Lung (tissue), 12 donors: Measurements from ENCODE around the gene OR6K3. TPM values are rescaled to one million over a fixed set of nuclear protein-coding genes. Genes with fewer than 3 reads are reported as not detected.

Experiments
- ATAC-seq: fragments of 200-7000 bp; cut with Tn5 transposase; one replicate; pipeline ENCODE4 v1.9.1; 2020; ENCODE audit warnings: moderate number of reproducible peaks; ENCODE audit not compliant: insufficient read depth, low FRiP score
- DNase-seq, 3 donors: peaks; one replicate each; pipeline ENCODE4 v3.0.0-alpha.2; 2013 to 2017
- H3K27ac ChIP-seq, 2 donors: one replicate each; pipeline ENCODE4 v1.5.1; 2013; ENCODE audit warnings: mild to moderate bottlenecking in 2 of 2, moderate library complexity in 2 of 2, control low read depth in 1 of 2, inconsistent platforms in 1 of 2, low read depth in 1 of 2, low read length in 1 of 2
- H3K27me3 ChIP-seq, 3 donors: one replicate each; pipeline ENCODE4 v1.5.1; 2013; ENCODE audit warnings: low read length in 2 of 3; ENCODE audit not compliant: control insufficient read depth in 3 of 3, insufficient read depth in 3 of 3
- H3K36me3 ChIP-seq, 4 donors: one replicate each; pipeline ENCODE4 v1.5.1; 2013; ENCODE audit warnings: low read length in 4 of 4, mild to moderate bottlenecking in 1 of 4, moderate library complexity in 1 of 4; ENCODE audit not compliant: control insufficient read depth in 4 of 4, insufficient read depth in 4 of 4
- H3K4me1 ChIP-seq, 5 donors: one replicate each; pipeline ENCODE4 v1.5.1; 2013; ENCODE audit warnings: low read length in 5 of 5, mild to moderate bottlenecking in 2 of 5, moderate library complexity in 1 of 5; ENCODE audit not compliant: control insufficient read depth in 5 of 5, insufficient read depth in 5 of 5
- H3K4me3 ChIP-seq: one replicate; pipeline ENCODE4 v1.5.1; 2013; ENCODE audit warnings: mild to moderate bottlenecking, control low read depth, moderate library complexity
- H3K9ac ChIP-seq, 2 donors: one replicate each; pipeline ENCODE4 v1.5.1; 2013; ENCODE audit warnings: low read length in 2 of 2, control low read depth in 1 of 2; ENCODE audit not compliant: insufficient read depth in 1 of 2
- H3K9me3 ChIP-seq, 4 donors: one replicate each; pipeline ENCODE4 v1.5.1; 2013; ENCODE audit warnings: low read length in 3 of 4, mild to moderate bottlenecking in 1 of 4, moderate library complexity in 1 of 4; ENCODE audit not compliant: control insufficient read depth in 4 of 4, insufficient read depth in 3 of 4
- WGBS, 2 donors: extraction: QIAGEN DNeasy Blood & Tissue Kit; methylation state at CpG; one replicate each; pipeline ENCODE4 v1.1.7; 2013; 5-methylcytosine and 5-hydroxymethylcytosine counted together
- polyA plus RNA-seq, 2 donors: library from polyadenylated mRNA; stranded (reverse); fragments of 200-250 nt; gene quantifications; one replicate each; pipeline ENCODE4 v1.2.1, GENCODE V29; 2013
- total RNA-seq, 2 donors: library from RNA; depleted of rRNA in 1 of 2; stranded (reverse); fragments of >200 nt in 1 of 2; gene quantifications; one replicate each; pipeline ENCODE4 v1.2.1, GENCODE V29; 2014 to 2021
- TF ChIP-seq, protein P1 (sequence below): IDR thresholded peaks from 2 replicates; pipeline ENCODE4 v1.5.1; 2012; ENCODE audit warnings: mild to moderate bottlenecking; ENCODE audit errors: control extremely low read depth, extremely low read depth
- donor health status: control.
- donor health status: control.
- donor health status: Bipolar disorder and iron deficiency.
- donor health status: healthy.
- donor health status: DM: yes; HTN: yes; CAD: no.

The OR6K3 gene
- total and polyA plus RNA-seq, 4 donors: 0.06 to 0.12 (median 0.09) TPM; not detected in 1

DNA sequence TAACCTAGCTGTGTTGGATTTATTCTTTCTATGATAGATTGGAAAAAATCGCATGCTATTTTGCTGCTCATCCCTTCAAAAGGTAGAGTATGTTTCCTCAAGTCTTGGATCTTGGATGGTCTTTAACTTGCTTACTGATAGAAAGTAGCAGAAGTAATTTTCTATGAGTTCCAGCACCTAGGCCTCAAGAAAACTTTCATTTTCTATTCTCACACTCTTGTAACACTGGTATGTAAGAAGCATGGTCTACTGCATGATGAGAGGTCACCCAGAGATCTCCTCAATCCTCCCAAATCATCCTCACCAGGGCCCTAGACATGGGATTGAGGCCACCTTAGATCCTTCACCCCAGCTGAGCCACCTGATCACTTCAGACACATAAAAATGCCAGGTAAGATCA is 41.2 kb downstream of the OR6K3 start:
- no peak for DNase-seq
- WGBS, 2 donors: 94 to 100% methylated on average over 1 of the region's 1 CpG
- H3K27me3 ChIP-seq: no peaks in the 10 kb centered on the region
- no peaks in the 10 kb centered on the region for H3K4me1 ChIP-seq
- no peaks in the 10 kb centered on the region for H3K9me3 ChIP-seq
- no peak for ATAC-seq
- TF ChIP-seq, protein P1, sequence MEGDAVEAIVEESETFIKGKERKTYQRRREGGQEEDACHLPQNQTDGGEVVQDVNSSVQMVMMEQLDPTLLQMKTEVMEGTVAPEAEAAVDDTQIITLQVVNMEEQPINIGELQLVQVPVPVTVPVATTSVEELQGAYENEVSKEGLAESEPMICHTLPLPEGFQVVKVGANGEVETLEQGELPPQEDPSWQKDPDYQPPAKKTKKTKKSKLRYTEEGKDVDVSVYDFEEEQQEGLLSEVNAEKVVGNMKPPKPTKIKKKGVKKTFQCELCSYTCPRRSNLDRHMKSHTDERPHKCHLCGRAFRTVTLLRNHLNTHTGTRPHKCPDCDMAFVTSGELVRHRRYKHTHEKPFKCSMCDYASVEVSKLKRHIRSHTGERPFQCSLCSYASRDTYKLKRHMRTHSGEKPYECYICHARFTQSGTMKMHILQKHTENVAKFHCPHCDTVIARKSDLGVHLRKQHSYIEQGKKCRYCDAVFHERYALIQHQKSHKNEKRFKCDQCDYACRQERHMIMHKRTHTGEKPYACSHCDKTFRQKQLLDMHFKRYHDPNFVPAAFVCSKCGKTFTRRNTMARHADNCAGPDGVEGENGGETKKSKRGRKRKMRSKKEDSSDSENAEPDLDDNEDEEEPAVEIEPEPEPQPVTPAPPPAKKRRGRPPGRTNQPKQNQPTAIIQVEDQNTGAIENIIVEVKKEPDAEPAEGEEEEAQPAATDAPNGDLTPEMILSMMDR: no peak
- no peak overlapping the region for H3K4me3 ChIP-seq
- H3K9ac ChIP-seq: no peak overlapping the region
- H3K36me3 ChIP-seq: no peaks in the 10 kb centered on the region
- no peak overlapping the region for H3K27ac ChIP-seq

- no peaks in the 10 kb centered on the region for H3K4me1 ChIP-seq
- no peak for DNase-seq
- H3K36me3 ChIP-seq: no peaks in the 10 kb centered on the region
- no peak overlapping the region for H3K27ac ChIP-seq
- WGBS, 2 donors: 60 to 77% methylated on average over 4 of the region's 4 CpGs
- H3K27me3 ChIP-seq: no peaks in the 10 kb centered on the region
- no peak for ATAC-seq
- H3K4me3 ChIP-seq: no peak overlapping the region
- no peak overlapping the region for H3K9ac ChIP-seq
- TF ChIP-seq, protein P1: no peak
- H3K9me3 ChIP-seq: no peaks in the 10 kb centered on the region
Measured at GRCh38 chr1:158675563-158676323, 44.8 kb downstream of the OR6K3 start.

- Histone ChIP-seq H3K9me3 (peaks cover 0 to 2% (median 0%) of the 10 kb centered on the region in 4 donors), H3K27ac (no peak overlapping the region), H3K4me3 (no peak overlapping the region), H3K36me3 (no peaks in the 10 kb centered on the region), H3K4me1 (no peaks in the 10 kb centered on the region), H3K27me3 (no peaks in the 10 kb centered on the region), H3K9ac (no peak overlapping the region)
- no peak for ATAC-seq
- no peak for DNase-seq
- 91 to 97% methylated on average over 7 of the region's 7 CpGs for WGBS, 2 donors
- TF ChIP-seq, protein P1: no peak
Measured at GRCh38 chr1:158674302-158674701, 46.2 kb downstream of the OR6K3 start.

Other genes starting within 250 kb of the OR6K3 start
- not detected for gene OR10R2, start 248.5 kb downstream of the OR6K3 start, total RNA-seq
- not detected for gene OR10R2, start 248.5 kb downstream of the OR6K3 start, polyA plus RNA-seq
- not detected for gene OR6Y1, start 166.3 kb downstream of the OR6K3 start, total RNA-seq
- gene OR6Y1, start 166.3 kb downstream of the OR6K3 start, polyA plus RNA-seq: not detected
- not detected for gene OR6P1, start 150.1 kb downstream of the OR6K3 start, total RNA-seq
- not detected for gene OR6P1, start 150.1 kb downstream of the OR6K3 start, polyA plus RNA-seq
- not detected for gene OR10X1, start 140.8 kb downstream of the OR6K3 start, total RNA-seq
- not detected for gene OR10X1, start 140.8 kb downstream of the OR6K3 start, polyA plus RNA-seq
- not detected for gene OR10Z1, start 115.5 kb downstream of the OR6K3 start, total RNA-seq
- gene OR10Z1, start 115.5 kb downstream of the OR6K3 start, polyA plus RNA-seq: not detected
- gene SPTA1, start 34.0 kb downstream of the OR6K3 start, total RNA-seq: 10 to 100 TPM in 1 of 2 donors, under 1 TPM in 1; 0.31 to 21.1 TPM
- gene SPTA1, start 34.0 kb downstream of the OR6K3 start, polyA plus RNA-seq: under 1 TPM; 0.02 to 0.17 TPM
- gene OR6K2, start 20.1 kb downstream of the OR6K3 start, total RNA-seq: not detected
- gene OR6K2, start 20.1 kb downstream of the OR6K3 start, polyA plus RNA-seq: not detected
- not detected for gene OR6K6, start 34.0 kb upstream of the OR6K3 start, total RNA-seq
- not detected for gene OR6K6, start 34.0 kb upstream of the OR6K3 start, polyA plus RNA-seq
- gene OR6N1, start 51.5 kb upstream of the OR6K3 start, total RNA-seq: under 1 TPM in 1 of 2 donors, not detected in 1; 0.80 TPM
- gene OR6N1, start 51.5 kb upstream of the OR6K3 start, polyA plus RNA-seq: 1 to 10 TPM in 1 of 2 donors, not detected in 1; 8.7 TPM
- gene OR6N2, start 60.5 kb upstream of the OR6K3 start, total RNA-seq: not detected
- gene OR6N2, start 60.5 kb upstream of the OR6K3 start, polyA plus RNA-seq: not detected
- 10 to 100 TPM; 25.0 to 27.2 TPM for gene MNDA, start 110.6 kb upstream of the OR6K3 start, total RNA-seq
- gene MNDA, start 110.6 kb upstream of the OR6K3 start, polyA plus RNA-seq: 100 to 1,000 TPM in 1 of 2 donors, 1 to 10 TPM in 1; 8.5 to 108 TPM
- gene PYHIN1, start 210.8 kb upstream of the OR6K3 start, total RNA-seq: 1 to 10 TPM in 1 of 2 donors, under 1 TPM in 1; 0.95 to 2.4 TPM
- gene PYHIN1, start 210.8 kb upstream of the OR6K3 start, polyA plus RNA-seq: under 1 TPM; 0.43 to 0.94 TPM